Skin of body (tissue), 2 donors: ENCODE measurements around the gene TTLL12. TPM values are rescaled to one million over a fixed set of nuclear protein-coding genes. Genes with fewer than 3 reads are reported as not detected.

ENCODE experiments used
- DNase-seq: peaks from one replicate; lab custom pipeline; 2025; lab: John Stamatoyannopoulos, UW
- total RNA-seq: library from RNA; depleted of rRNA; stranded (reverse); fragments of >200 nt; gene quantifications from one replicate; pipeline ENCODE4 v1.2.3, GENCODE V29; 2014

TTLL12 gene
- total RNA-seq, 1 donor from 2014 or later, result 17.2 TPM

DNA sequence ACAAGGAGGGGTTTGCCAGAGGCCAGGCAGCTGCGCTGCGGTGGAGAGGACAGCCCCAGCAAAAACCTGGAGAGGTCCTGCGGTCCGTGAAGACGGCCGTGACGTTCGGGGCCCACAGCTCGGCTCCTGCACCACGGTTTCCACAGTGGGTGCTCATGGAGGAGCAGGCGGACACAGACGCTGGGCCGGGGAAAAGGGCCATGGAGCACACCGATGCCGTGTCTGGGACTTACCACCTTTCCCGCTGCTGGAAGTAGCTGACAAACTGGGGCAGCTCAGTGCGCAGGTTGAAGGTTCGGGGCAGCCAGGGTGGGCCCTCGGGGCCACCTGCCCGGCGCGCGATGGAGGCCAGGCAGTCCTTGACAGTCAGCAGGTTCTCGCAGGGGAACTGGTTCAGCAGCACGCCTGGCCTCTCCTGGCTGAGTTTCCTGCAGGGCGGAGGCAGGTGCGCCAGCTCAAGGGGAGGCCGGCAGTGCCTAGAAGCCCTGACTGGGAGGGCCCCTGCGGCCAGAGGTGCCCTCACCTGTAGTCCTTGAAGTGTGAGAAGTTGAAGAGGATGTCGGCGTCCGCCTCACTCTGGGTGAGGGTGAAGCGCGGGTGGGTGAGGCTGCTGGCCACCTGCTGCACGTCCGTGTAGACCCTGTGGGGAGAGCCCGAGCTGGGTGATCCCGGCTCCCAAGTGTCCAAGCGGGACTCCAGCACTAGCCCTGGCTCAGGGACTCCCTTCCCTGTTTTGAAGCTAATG, 12.8 kb downstream of the TTLL12 start:
- DNase-seq, result no peak

DNA sequence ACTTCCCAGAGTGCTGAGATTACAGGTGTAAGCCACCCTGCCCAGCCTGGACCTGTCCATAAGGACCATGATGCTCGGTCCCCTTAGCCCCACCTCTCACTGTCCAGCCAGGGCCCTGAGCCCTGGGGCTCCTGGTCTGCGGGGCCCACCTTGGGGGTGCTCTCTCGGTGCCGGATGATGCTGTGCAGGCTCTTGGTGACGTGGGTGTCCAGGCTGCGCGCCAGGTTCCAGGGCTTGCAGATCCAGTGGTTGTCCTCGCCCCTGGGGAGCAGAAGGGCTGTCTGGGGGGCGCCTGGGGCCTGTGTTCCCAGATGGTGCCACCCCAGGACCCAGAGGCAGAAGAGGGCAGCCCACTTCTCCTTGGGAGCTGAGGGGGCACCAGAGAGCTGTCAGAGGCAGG, 13.4 kb downstream of the TTLL12 start:
- no peak for DNase-seq

DNA sequence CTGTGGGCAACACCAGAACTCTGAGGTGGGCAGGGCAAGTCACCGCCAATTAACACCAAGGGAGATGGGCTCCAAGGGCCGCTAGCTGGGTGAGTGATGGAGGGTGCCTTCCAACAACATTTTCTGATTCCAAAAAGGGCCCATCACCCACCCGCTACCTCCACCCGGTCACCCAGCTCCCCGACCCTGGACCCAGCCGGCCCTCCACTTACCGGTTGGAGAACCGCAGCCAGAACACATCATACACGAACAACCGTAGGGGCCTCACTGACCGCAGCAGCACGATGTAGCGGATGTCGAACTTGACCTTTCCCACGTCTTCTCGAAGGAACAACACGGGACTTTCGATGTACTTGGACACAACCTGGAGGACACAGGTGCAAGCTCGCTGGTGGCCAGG, 14.7 kb downstream of the TTLL12 start:
- no peak for DNase-seq

DNA sequence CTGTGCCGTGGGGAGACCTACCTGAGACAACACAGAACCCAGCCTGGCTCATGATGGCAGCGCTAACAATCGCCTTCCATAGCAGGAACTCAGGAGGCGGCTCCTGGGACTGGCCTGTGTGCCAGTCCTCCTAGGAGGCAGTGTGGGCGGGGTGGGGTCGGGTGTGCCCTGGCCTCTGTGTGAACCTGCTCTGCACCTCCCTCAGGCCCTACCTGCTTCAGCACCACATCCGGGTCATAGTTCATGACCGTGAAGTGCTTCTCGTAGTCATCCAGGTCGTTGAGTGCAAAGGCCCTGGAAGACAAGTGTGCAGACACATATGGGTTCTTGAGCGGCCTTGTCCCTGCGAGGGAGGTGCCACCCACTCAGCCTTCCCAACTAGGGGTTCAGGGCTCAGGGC, 15.3 kb downstream of the TTLL12 start:
- no peak for DNase-seq

DNA sequence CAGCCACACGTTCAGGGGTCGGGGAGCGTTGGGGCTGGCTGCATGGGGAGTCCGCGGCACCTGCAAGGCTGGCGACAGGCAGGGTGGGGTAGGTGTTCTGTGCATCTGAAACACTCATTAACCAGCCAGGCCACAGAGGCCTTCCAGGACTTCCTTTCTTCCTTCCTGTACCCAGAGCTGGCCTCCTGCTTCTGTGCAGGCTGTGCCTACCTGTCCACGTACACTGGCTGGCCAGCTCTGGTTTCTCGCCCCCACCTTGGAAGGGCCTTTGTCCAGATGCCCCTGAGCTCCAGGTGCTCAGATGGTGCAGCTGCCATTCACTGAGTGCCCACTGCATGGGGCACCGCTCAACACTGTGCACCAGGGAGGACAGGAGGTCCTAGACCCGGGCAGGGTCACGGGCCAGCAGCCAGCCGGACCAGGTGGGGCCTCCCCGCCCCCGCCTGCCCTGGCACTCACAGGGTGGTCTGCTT, 15.9 kb downstream of the TTLL12 start:
- DNase-seq, result no peak

DNA sequence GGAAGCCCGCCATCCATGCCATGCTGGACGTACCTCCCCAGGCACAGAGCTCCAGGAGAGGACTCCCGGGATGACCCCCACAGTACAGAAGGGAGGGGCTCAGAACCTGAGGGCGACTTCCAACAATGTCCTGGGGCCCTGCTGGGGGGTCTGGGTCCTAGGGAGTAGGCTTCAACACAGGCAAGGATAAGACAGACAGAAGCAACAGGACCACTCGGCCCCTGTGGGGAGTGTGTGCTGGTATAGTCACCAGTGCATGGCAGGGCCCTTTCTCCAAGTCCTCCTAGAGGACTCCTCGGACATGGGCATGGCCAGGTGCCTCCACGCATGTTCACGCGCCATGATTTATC, 16.8 kb downstream of the TTLL12 start:
- no peak for DNase-seq

DNA sequence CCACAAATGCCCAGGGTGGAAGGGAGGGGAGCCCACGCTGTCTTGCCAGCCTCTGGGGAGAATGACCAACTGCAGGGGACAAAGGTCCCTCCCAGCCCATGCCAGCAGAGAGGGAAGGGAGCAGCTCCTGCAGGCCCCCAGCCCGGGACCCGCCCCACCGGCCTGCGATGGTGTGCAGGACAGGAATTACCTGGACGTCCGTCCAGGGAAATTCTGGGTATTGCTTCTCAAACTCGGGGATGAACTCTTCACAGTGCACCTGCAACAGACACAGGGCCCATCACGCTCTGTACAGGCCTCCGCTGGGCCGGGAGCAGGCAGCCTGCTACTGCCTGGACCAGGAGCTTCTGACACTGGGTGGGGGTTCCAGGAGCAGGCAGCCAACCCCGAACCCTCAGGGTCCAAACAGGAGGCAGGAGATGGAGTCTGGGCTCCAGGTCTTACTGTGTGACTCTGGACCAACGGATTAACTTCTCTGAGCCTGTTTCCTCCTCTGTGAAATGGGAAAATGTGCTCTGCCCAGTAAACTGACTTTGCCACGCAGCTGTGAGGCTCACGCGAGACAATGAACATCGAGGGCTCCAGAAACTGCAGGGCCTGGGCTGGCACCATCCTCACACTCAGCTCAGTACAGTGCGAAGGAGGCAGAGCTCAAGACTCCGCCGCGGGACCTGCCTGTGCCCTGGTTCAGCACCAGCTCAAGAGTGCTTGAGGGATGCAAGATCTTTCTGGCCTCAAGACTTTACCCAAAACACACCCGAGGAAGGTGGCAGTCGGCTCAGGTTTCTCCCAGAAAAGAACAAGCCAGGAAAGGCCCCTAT, 17.4 kb downstream of the TTLL12 start:
- DNase-seq, result no peak

DNA sequence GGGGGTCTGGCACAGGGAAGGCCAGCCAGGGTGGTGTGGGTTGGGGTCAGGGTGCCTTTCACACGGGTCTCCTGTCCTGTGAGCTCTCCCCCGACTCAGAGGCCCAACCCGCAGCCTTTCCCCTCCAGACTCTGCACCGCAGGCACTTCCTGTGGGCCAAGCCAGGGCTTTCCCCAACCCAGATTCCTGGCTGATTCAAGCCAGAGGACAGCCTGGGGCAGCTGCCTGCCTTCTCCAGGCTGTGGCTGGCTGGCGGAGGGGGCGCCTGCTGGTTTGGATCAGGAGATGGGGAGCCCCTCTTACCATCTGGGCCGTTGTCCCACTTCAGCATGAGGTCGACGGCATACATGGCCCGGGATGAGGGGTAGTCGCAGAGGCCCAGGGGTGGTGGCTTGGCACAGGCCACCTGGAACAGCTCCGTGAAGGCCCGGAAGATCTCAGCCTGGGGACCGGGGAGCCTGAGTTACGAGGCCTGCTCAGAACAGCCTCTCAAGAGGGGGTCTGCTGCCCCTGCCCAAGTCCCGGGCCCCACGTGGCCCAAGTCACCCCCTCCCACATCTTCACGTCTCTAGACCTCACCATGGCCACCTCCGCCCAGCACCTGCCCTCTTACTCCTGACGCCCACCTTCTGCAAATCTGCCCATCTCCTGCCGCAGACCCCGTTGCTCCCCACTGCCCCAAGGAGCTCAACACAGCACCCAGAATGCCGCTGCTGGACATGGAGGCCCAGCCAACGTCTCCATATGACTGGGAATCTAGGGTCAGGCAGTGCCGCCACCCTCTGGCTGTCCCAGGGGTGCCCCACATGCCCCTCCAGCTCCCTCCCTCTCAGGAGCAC, 18.2 kb downstream of the TTLL12 start:
- DNase-seq, result no peak

DNA sequence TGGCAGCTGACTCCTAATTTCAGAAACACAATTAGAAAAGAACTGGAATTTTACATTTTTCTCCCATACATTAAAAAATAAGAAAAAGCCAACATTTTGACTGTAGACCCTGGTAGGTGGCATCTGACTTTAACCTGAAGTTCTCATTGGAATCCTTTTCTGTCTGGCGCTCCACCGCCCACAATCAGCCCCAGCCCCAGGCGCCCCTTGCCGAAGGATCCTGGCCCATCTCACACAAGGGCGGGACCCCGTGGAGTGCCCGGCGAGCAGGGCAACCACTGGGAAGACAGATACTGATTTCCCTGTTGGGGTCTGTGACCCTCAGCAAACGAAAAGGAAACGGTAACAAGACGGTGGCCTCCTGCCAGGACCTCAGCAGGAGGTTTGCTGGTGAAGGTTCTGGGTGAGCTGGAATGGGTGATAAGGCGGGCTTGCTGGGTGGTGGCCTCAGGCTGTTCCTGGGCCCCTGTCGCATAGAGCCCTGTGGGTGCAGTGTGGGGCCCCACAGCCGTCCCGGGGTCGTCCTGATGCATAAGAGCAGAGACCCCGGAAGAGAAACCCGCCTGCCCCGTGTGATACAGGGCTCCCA, 19.8 kb downstream of the TTLL12 start:
- DNase-seq, result no peak

DNA sequence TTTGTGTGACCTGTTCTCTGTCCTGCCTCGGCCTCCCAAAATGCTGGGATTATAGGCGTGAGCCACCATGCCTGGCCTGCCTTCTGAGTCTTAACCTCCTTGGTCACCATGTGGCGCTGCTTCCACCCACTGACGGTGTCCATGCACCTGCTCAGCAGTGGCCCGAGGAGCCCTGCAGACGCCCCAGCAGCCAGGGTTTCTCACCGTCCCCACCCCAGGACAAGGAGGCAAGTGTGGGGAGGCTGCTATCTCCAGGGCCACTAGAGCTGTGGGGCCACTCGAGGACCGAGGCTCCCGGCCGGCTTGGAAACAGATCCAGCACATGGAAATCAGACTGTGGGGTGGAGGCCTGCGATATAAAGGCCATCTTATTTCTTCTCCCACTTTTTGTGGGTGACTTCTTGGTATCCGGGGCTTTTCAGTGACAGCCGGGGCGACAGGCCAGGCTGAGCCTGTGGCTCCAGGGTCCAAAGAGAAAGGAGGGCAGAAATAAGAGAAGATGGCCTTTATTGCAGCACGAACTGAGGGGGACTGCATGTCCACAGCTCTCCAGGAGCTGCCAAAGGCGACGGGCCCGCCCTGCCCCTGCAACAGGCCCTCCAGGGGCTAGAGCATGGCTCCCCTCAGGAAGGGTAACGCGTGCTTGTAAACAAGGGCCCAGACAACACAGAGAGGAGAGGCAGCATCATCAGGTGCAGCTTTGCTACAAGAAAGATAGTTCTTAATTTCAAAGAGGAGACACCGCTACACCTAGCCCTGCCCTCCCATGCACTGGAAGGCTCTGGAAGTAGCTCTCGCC, 20.6 kb downstream of the TTLL12 start:
- no peak for DNase-seq

DNA sequence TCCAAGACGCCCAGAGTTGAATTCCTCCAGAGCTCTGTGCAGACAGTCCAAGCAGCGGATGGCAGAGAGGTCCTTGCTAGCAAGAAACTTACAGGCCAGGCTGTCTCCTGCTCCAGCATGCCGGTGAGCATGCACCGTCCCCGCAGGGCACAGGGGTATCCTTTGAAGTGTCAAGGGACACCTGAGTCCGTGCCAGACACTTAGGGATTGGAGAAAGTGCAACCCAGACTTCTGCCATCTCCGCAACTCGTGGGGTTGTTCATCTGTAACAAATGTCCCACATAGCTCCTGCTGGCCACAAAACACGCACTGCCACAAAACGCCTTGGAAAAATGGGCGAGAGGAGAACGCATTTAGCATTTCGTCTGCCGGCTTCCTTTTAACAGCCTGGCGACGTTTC, 22.3 kb downstream of the TTLL12 start:
- DNase-seq, result no peak

DNA sequence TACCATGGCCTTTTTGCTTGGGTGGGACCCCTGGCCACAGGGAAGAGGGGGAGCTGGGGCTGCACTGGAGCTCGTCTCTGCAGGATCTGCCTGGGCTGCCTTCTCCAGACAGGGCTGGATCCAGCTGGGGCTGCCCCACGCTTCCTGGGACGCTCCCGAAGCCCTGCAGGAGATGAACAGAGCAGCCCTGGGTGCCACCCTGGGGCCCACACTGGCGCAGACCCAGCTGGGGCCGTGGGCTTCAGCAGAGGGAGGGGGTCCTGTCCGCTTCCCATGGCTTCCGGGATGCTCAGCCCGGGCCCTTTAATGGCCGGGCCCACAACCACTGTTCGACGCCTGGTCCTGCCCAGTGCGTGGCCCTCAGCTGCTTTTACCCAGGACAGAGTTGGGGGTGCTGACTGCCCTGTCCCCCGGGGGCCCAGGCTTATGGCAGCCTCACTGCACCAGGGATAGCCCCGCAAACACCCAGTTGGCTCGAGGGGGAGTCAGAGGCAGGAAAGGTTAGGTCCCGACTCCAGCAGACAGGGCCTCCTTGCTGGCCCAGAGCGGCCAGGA, 23.6 kb downstream of the TTLL12 start:
- no peak for DNase-seq

DNA sequence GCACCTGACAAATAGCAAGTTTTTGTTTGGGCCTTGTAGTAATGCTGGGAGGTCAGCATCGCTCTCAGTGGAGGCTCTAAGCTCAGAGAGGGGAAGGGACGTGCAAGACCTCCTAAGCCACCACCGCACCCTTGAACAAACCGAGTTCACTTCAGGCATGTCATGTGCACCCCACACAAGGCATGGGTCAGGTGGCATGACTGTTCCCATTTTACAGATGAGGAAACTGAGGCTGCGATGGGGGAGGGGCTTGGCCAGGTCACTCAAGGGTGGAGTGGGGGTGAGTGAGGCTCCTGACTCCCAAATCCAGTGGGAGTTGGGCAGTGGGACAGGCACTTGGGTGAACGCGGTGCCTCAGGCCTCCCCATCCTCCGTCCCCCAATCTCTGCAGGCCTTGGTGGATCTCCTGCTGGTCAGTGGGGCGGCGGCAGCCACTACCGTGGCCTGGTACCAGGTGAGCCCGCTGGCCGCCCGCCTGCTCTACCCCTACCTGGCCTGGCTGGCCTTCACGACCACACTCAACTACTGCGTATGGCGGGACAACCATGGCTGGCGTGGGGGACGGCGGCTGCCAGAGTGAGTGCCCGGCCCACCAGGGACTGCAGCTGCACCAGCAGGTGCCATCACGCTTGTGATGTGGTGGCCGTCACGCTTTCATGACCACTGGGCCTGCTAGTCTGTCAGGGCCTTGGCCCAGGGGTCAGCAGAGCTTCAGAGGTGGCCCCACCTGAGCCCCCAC, 24.4 kb downstream of the TTLL12 start:
- DNase-seq, result no peak

DNA sequence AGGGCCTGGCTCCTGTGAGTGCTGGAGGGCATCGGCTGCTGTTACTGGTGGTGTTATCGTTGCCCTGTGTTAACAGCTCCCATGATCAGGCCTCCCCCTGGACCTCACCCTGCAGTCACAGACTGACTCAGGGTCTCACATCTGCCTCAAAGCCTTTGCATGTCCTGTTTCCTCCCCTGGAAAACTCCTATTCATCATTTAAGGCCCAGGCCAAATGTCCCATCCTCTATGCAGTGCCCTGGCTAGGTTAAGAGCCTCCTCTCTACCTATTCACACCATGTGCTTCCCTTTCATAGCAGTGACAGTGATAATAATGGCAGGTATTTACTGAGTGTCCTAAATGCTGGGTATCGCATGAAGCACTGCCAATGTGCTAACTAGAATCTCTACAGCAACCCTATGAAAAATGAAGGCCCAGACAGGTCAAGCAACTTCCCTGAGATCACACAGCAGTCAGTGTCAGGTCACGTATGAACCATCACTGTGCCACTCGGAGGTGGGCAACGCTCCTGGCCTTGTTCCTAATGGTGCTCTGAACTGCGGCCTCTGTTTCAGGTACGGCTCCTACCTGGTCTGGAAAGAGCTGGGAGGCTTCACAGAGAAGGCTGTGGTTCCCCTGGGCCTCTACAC, 26.3 kb downstream of the TTLL12 start:
- no peak for DNase-seq

DNA sequence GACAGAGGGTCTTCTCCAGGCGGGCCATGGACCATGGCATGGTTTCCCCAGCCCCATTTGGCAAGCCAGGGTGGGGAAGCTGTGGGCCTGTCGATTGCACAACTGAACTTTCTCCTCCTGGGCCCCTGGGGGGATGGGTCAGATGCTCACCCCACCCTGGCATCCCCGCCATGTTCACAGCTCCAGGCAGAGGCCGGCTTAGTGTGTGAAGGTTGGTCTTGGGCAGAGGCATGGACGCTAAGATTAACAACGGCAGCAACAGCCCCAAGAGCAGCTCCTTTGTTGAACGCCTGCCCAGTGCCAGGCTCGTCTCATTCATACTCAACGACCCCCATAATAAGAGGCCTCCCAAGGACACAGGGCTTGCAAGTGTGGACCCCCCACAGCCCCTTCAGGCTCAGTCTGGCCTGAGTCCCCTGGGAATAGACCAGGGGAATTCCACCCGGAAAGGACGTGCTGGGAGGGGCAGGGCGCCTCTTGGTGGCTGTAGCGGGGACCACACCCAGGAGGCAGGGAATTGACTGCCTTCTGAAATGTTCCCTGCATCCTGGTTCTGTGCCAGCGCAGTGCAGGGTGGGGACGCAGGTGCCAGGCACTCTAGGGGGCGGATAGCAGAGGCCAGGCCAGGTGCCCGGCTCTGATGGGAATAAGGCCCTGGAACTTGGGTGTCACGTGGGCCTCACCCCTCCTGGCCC, 27.3 kb downstream of the TTLL12 start:
- DNase-seq, result no peak

DNA sequence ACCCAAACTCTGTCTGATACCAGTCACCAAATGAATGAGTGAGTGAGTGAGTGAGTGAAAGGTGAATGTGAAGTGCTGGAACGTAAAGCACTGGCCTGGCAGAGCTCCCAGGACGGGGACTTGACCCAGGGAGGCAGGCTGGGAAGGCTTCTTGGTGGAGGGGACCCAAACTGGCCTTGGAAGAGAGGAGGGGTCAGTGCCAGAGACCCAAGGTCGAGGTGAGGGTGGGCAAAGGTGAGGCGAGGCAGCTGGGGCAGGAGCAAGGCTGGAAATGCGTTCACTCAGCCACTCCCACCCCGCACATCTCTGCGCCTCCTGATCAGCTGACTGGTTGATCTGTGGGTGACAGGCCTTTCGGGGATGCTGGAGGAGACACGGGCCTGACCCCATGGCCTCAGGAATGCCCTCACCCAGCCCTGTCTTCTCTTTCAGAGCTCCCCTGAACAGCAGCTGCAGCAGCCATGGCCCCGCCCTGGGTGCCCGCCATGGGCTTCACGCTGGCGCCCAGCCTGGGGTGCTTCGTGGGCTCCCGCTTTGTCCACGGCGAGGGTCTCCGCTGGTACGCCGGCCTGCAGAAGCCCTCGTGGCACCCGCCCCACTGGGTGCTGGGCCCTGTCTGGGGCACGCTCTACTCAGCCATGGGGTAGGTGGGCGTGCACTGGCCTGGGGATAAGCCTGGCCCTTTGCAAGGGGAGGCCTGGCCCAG, 28.0 kb downstream of the TTLL12 start:
- DNase-seq, result no peak

DNA sequence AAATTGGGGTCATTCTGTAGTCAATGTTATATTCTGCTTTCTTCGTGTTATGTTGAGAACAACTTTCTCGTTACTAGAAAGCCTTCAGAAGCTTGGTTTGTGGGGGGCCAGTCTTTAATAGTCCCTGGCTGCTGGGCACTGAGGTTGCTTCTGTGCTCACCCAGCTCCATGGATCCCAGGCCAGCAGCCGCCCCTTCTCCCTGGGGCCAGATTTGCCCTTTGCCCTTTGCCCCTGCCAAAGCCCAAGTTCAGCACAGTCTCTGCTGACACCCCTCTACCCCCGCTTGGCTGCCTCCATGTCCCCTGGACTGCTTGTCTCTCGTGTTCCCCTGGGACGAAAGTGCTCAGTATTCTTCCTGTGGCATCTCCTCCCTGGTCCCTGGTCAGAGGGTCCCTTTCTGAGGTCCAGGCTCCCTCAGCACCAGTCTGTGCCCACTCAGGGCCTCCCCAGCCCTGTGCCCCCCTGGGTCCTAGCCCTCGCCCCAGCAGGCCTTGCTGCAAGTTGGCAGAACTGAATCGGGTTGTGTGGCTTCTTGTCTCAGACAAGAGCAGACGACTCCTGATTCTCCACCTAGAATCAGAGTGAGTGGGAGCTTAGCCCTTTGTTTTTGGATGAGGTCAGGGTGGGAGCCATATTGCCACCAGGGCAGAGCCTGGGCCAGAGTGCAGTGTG, 28.9 kb downstream of the TTLL12 start:
- no peak for DNase-seq
